Measurements from ENCODE around the gene B3GNT3. TPM values are rescaled to one million over a fixed set of nuclear protein-coding genes. Genes with fewer than 3 reads are reported as not detected.

The B3GNT3 gene
- total and polyA plus RNA-seq, 2 of the 8 experiments (the other 6 are each of a cell fraction or from before 2014, with no cell fraction given), result 1.5 TPM

GRCh38 chr19:17848595-17849292 lies 53.8 kb downstream of the B3GNT3 start:
- no peak overlapping the region for H3K4me2 ChIP-seq (ENCODE audit: insufficient read depth in 1 of 2, low read depth in 2 of 2, low read length in 2 of 2)
- H4K5ac ChIP-seq (ENCODE audit: insufficient read length, low read depth, low read length), result no peak overlapping the region
- H3K4me1 ChIP-seq (replicated peaks in 1 of 4; ENCODE audit: control insufficient read depth in 3 of 4, insufficient read depth in 4 of 4, low read length in 3 of 4), result peaks cover 0 to 5% (median under 1%) of the 10 kb centered on the region in 4 experiments; a peak in 3 of 7 replicates
- peaks cover 2% of the 10 kb centered on the region; the same call in 1 of the 2 replicates for H3K23me2 ChIP-seq (ENCODE audit: low read depth, low read length)
- no peak for FAIRE-seq
- no peak overlapping the region for H2BK20ac ChIP-seq (ENCODE audit: low read length)
- no peak overlapping the region for H3K56ac ChIP-seq (replicated peaks; ENCODE audit: insufficient read length, low read depth, low read length)
- no peak overlapping the region for H3K27ac ChIP-seq (ENCODE audit: low read depth, low read length)
- H3K79me1 ChIP-seq (ENCODE audit: low read depth, low read length), result no peaks in the 10 kb centered on the region
- DNase-seq (ENCODE audit: low read depth in 1 of 2, low spot score in 2 of 2), result no peak
- H3K14ac ChIP-seq (ENCODE audit: insufficient read length), result no peak overlapping the region
- no peak overlapping the region for H2AFZ ChIP-seq (ENCODE audit: low read length)
- no peak overlapping the region for H2BK120ac ChIP-seq (replicated peaks; ENCODE audit: low read depth, low read length)
- ChIA-PET CTCF (ENCODE audit: partially characterized antibody) (interaction anchor here (0.6 to 2.2 kb wide), 7 partner anchors 14 to 171 kb away, joined by 3 to 6 read pairs (median 4); partner anchors contain the start of gene CCDC124), POLR2A (ENCODE audit: partially characterized antibody) (interaction anchor here (1.3 to 12.1 kb wide), 2 partner anchors 14 to 18 kb away, joined by 3 to 141 read pairs; partner anchors contain the start of gene RPL18A)
- 0 out of 2 replicates have a peak overlapping the region, but pooled peaks have one; percentile 35 for H2BK12ac ChIP-seq (ENCODE audit: low read depth, low read length)
- peaks cover 0 to 5% (median 3%) of the 10 kb centered on the region in 4 experiments; a peak in 5 of 7 replicates for H3K27me3 ChIP-seq (replicated peaks in 1 of 4; ENCODE audit: control insufficient read depth in 3 of 4, extremely low read depth in 1 of 4, insufficient read depth in 3 of 4, low read length in 3 of 4)
- no peaks in the 10 kb centered on the region for H3K36me3 ChIP-seq (ENCODE audit: control insufficient read depth in 2 of 4, insufficient read depth in 4 of 4, low read length in 3 of 4)
- 85% methylated on average over 14 of the region's 14 CpGs; no CpG with 5 or more reads in 1 of the 2 experiments for WGBS, 2 experiments (ENCODE audit: extremely low coverage in 1 of 2, insufficient coverage in 1 of 2, insufficient read length in 1 of 2, insufficient replicate concordance in 2 of 2, low coverage in 1 of 2, low lambda C conversion rate in 2 of 2, missing lambda C conversion rate in 1 of 2)
- H3K23ac ChIP-seq (ENCODE audit: insufficient read length), result no peak overlapping the region
- no peak overlapping the region for H3K18ac ChIP-seq (ENCODE audit: extremely low read depth, low read length)
- no peak overlapping the region for H3K4me3 ChIP-seq (ENCODE audit: extremely low read depth in 1 of 4, insufficient read depth in 2 of 4, low read depth in 3 of 4, low read length in 4 of 4)
- H2BK5ac ChIP-seq (ENCODE audit: low read depth, low read length), result no peak overlapping the region; the same call in 1 of the 2 replicates
- H4K91ac ChIP-seq (replicated peaks; ENCODE audit: insufficient read length, low read length), result no peak overlapping the region
- H2BK15ac ChIP-seq (ENCODE audit: low read length), result 0 out of 2 replicates have a peak overlapping the region, but pooled peaks have one; percentile 72
- peak overlapping the region; percentile 77; the same call in 1 of the 2 replicates for H4K8ac ChIP-seq (ENCODE audit: extremely low read depth, insufficient read depth, low read length)
- no peaks in the 10 kb centered on the region for H3K9me3 ChIP-seq (ENCODE audit: insufficient read depth in 2 of 2, low read depth in 1 of 2, low read length in 1 of 2)
- no peaks in the 10 kb centered on the region for H3K79me2 ChIP-seq (ENCODE audit: control insufficient read depth in 1 of 2, insufficient read depth in 2 of 2, low read length in 2 of 2)
- TF ChIP-seq BRCA1 (IDR thresholded peaks at IDR 0.05; ENCODE audit: low read depth, low read length), result no peak
- no peak for TF ChIP-seq RFX5 (IDR thresholded peaks at IDR 0.05; ENCODE audit: borderline replicate concordance, low read depth, low read length)
- no peak overlapping the region for H2AK5ac ChIP-seq (ENCODE audit: low read depth, low read length)
- no peak overlapping the region for H3K4ac ChIP-seq (replicated peaks; ENCODE audit: insufficient read length, low read depth, low read length)
- H3K9ac ChIP-seq (replicated peaks in 1 of 4; ENCODE audit: extremely low read depth in 1 of 4, low read depth in 3 of 4, low read length in 3 of 4), result no peak overlapping the region
- H4K20me1 ChIP-seq (replicated peaks in 1 of 2; ENCODE audit: control insufficient read depth in 1 of 2, insufficient read depth in 2 of 2, low read length in 2 of 2), result no peaks in the 10 kb centered on the region
